MM.1S (cell line): ENCODE data around the gene PRR18.

Experiments used
- DNase-seq: peaks from one replicate; pipeline ENCODE4 v3.0.0-alpha.2; 2015
- H2AFZ ChIP-seq: fragments of 300-600 bp; sonication (generic); 2 replicates; pipeline ENCODE4 v1.6.0; 2016; ENCODE audit warnings: antibody characterized with exemption, low read length
- H3F3A ChIP-seq: fragments of 300-600 bp; sonication (generic); 2 replicates; pipeline ENCODE4 v1.6.1; 2016; ENCODE audit warnings: mild to moderate bottlenecking, antibody characterized with exemption, low read length, moderate library complexity, mixed read lengths; ENCODE audit not compliant: insufficient read depth
- H3K27ac ChIP-seq: fragments of 300-600 bp; sonication (generic); 2 replicates; pipeline ENCODE4 v1.5.1; 2016; ENCODE audit warnings: mild to moderate bottlenecking, low read length
- H3K27me3 ChIP-seq: fragments of 300-600 bp; sonication (generic); replicated peaks from 2 replicates; pipeline ENCODE4 v1.6.0; 2016; ENCODE audit warnings: low read length; ENCODE audit not compliant: insufficient read depth
- H3K36me3 ChIP-seq: fragments of 300-600 bp; sonication (generic); replicated peaks from 2 replicates; pipeline ENCODE4 v1.6.1; 2016; ENCODE audit warnings: mild to moderate bottlenecking, low read length, mixed read lengths; ENCODE audit not compliant: insufficient read depth
- H3K4me1 ChIP-seq: fragments of 300-600 bp; sonication (generic); 2 replicates; pipeline ENCODE4 v1.6.1; 2016; ENCODE audit warnings: low read length, mixed read lengths
- H3K4me2 ChIP-seq: fragments of 300-600 bp; sonication (generic); 2 replicates; pipeline ENCODE4 v1.6.0; 2016; ENCODE audit warnings: low read depth, low read length
- H3K4me3 ChIP-seq: fragments of 300-600 bp; sonication (generic); 2 replicates; pipeline ENCODE4 v1.5.1; 2016; ENCODE audit warnings: low read length, mixed read lengths
- H3K79me2 ChIP-seq: fragments of 300-600 bp; sonication (generic); 2 replicates; pipeline ENCODE4 v1.6.1; 2016; ENCODE audit warnings: mixed run types, low read length, mixed read lengths
- H3K9ac ChIP-seq: fragments of 300-600 bp; sonication (generic); 2 replicates; pipeline ENCODE4 v1.6.1; 2016; ENCODE audit warnings: low read length, mixed read lengths
- H3K9me2 ChIP-seq: fragments of 300-600 bp; sonication (generic); replicated peaks from 2 replicates; pipeline ENCODE4 v1.6.1; 2016; ENCODE audit warnings: mild to moderate bottlenecking, low read length, mixed read lengths; ENCODE audit not compliant: insufficient read depth
- H3K9me3 ChIP-seq: fragments of 300-600 bp; sonication (generic); replicated peaks from 2 replicates; pipeline ENCODE4 v1.6.1; 2016; ENCODE audit warnings: mild to moderate bottlenecking, low read length, mixed read lengths; ENCODE audit not compliant: insufficient read depth
- H4K20me1 ChIP-seq: fragments of 300-600 bp; sonication (generic); 2 replicates; pipeline ENCODE4 v1.6.1; 2016; ENCODE audit warnings: mild to moderate bottlenecking, low read length, moderate library complexity, mixed read lengths; ENCODE audit not compliant: insufficient read depth
- EZH2 ChIP-seq: fragments of 300-600 bp; sonication (generic); optimal IDR thresholded peaks from 2 replicates; pipeline ENCODE3; 2017; ENCODE audit warnings: low read depth, mild to moderate bottlenecking, antibody characterized with exemption, low read length, mixed read lengths
- EZH2phosphoT487 ChIP-seq: fragments of 300-600 bp; sonication (generic); IDR thresholded peaks from 2 replicates; pipeline ENCODE4 v1.6.1; 2018; ENCODE audit warnings: antibody characterized with exemption, low read length
- TF ChIP-seq, protein P1 (sequence below): fragments of 300-600 bp; sonication (generic); IDR thresholded peaks from 2 replicates; pipeline ENCODE4 v1.5.1; 2016; ENCODE audit warnings: antibody characterized with exemption, low read length, mixed read lengths

The PRR18 gene

DNA sequence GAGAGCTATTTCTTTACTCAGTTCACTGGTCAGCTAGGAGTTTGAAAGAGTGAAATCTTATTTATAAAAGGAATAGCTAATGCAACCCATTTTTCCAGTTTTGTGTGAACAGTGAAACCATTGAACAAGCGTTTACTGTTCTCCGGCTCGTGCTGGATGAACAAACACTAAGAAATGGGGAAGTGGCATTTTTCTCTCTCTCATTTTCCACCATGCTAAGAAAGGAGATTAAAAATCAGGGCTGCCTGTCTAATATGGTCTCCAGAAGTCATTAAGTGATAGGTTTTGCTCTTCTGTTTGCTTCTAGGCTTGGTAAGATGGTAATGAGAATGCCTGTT is 34.9 kb upstream of the PRR18 start:
- no peaks in the 10 kb centered on the region for H3K9me3 ChIP-seq
- H3K9ac ChIP-seq: peak overlapping the region; percentile 97
- H3K4me3 ChIP-seq: peak overlapping the region; percentile 87
- no peaks in the 10 kb centered on the region for H4K20me1 ChIP-seq
- H3F3A ChIP-seq: peaks cover 6% of the 10 kb centered on the region; the same call in 1 of the 2 replicates
- H3K36me3 ChIP-seq: no peaks in the 10 kb centered on the region
- no peaks in the 10 kb centered on the region for H3K27me3 ChIP-seq
- no peaks in the 10 kb centered on the region for H3K9me2 ChIP-seq
- peaks cover 40% of the 10 kb centered on the region for H3K79me2 ChIP-seq
- no peaks in the 10 kb centered on the region for H3K4me1 ChIP-seq
- no peak for DNase-seq
- 0 out of 2 replicates have a peak overlapping the region, but pooled peaks have one; percentile 58 for H2AFZ ChIP-seq
- TF ChIP-seq, protein P1, sequence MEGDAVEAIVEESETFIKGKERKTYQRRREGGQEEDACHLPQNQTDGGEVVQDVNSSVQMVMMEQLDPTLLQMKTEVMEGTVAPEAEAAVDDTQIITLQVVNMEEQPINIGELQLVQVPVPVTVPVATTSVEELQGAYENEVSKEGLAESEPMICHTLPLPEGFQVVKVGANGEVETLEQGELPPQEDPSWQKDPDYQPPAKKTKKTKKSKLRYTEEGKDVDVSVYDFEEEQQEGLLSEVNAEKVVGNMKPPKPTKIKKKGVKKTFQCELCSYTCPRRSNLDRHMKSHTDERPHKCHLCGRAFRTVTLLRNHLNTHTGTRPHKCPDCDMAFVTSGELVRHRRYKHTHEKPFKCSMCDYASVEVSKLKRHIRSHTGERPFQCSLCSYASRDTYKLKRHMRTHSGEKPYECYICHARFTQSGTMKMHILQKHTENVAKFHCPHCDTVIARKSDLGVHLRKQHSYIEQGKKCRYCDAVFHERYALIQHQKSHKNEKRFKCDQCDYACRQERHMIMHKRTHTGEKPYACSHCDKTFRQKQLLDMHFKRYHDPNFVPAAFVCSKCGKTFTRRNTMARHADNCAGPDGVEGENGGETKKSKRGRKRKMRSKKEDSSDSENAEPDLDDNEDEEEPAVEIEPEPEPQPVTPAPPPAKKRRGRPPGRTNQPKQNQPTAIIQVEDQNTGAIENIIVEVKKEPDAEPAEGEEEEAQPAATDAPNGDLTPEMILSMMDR: no peak
- TF ChIP-seq EZH2phosphoT487 (no peak), EZH2 (no peak)
- H3K4me2 ChIP-seq: peak overlapping the region; percentile 70
- peak overlapping the region; percentile 85 for H3K27ac ChIP-seq

DNA sequence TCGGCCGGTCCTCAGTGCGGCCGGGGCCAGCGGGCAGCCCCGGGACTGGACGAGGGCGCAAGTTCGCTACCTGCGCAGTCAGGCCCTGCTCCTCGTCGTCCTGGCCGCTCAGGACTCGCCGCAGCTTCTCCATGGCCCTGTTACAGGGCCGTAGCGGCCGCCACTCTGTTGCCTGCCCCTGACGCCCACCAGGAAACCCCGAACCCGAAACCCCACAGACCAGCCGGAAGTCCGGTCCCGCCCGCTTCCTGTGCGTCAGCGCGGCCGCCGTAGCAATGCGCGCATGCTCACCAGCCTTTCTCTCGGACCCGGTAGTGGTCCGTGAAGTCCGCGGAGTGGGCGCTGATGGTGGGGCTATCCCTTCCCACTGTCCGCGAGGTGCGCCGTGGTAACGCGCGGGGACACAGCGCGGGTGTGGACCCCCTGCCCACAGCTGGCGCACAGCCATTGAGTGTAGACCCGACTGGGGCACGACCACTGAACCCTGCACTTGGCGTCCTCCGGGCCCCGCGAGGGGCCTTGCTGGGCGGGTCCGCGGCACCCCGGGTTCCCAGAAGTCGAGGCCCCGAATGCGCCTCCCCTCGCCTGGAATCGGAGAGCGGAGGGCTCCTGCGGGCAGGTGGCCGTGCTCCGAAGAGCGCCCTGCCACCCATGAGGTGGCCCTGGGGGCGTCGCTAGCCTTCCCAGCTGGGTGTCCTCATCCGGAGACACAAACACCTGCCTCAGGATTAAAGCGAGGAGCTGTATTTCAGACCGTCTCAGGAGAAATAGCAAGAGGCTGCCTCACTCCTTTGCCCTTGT is 34.4 kb upstream of the PRR18 start, which contains the start of gene SFT2D1:
Gene SFT2D1 (minus strand): TSS at position 197 of the 801 bp plus-strand sequence. CDS start 64 bp downstream, at position 133.
- H2AFZ ChIP-seq: peak within 1 kb of the TSS; percentile 58; the same call in 1 of the 2 replicates
- no peaks in the 10 kb centered on the region for H3K9me3 ChIP-seq
- H3K27ac ChIP-seq: peak within 1 kb of the TSS; percentile 85
- H4K20me1 ChIP-seq: no peaks in the 10 kb centered on the region
- H3K9ac ChIP-seq: peak within 1 kb of the TSS; percentile 97
- H3K36me3 ChIP-seq: no peaks in the 10 kb centered on the region
- TF ChIP-seq EZH2phosphoT487 (no peak), EZH2 (no peak)
- TF ChIP-seq, protein P1: no peak
- peaks cover 6% of the 10 kb centered on the region; the same call in 1 of the 2 replicates for H3F3A ChIP-seq
- peak within 1 kb of the TSS; percentile 87 for H3K4me3 ChIP-seq
- no peaks in the 10 kb centered on the region for H3K27me3 ChIP-seq
- peak within 1 kb of the TSS; percentile 78 for H3K4me2 ChIP-seq
- peaks cover 45% of the 10 kb centered on the region for H3K79me2 ChIP-seq
- no peaks in the 10 kb centered on the region for H3K9me2 ChIP-seq
- DNase-seq: peak; percentile 74
- no peaks in the 10 kb centered on the region for H3K4me1 ChIP-seq

DNA sequence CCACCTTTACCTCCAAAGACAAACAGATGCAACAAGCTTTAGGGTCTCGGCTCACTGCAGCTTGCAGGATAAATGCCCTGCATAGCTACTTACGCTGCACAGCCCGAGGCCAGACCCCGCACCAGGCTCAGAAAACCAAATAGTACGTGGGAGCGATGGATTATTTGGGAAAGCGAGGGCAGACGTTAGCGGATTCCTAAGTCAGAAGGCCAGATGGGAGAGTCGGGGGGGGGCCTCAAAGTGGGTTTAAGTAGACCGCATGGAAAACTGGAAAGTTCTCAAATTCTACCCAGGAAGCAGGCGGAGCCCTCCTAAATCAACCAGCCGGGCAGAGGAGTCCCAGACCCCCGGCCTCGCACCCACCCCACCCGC is 33.8 kb upstream of the PRR18 start:
- Histone ChIP-seq H3K9ac (peak overlapping the region; percentile 97), H3K4me2 (peak overlapping the region; percentile 78), H3K27ac (peak overlapping the region; percentile 85; the same call in 1 of the 2 replicates), H3F3A (peaks cover 6% of the 10 kb centered on the region; the same call in 1 of the 2 replicates), H3K4me3 (peak overlapping the region; percentile 87), H2AFZ (no peak overlapping the region; the same call in 1 of the 2 replicates), H3K9me3 (no peaks in the 10 kb centered on the region), H3K27me3 (no peaks in the 10 kb centered on the region), H3K9me2 (no peaks in the 10 kb centered on the region), H4K20me1 (no peaks in the 10 kb centered on the region), H3K4me1 (no peaks in the 10 kb centered on the region), H3K79me2 (peaks cover 51% of the 10 kb centered on the region), H3K36me3 (no peaks in the 10 kb centered on the region)
- no peak for TF ChIP-seq EZH2phosphoT487
- TF ChIP-seq, protein P1: no peak
- TF ChIP-seq EZH2: no peak
- no peak for DNase-seq
